NCI-H2227 (cell line): ENCODE data around the gene VSTM5.
"Not testable (repeated sequence)": the region's sequence is repeated elsewhere in the genome, so short reads cannot be mapped to it uniquely, and the experiment has no call there.

ENCODE experiments used
- DNase-seq: peaks from one replicate; lab custom pipeline; 2025; ENCODE audit not compliant: unreplicated experiment; lab: John Stamatoyannopoulos, UW

The VSTM5 gene

DNA sequence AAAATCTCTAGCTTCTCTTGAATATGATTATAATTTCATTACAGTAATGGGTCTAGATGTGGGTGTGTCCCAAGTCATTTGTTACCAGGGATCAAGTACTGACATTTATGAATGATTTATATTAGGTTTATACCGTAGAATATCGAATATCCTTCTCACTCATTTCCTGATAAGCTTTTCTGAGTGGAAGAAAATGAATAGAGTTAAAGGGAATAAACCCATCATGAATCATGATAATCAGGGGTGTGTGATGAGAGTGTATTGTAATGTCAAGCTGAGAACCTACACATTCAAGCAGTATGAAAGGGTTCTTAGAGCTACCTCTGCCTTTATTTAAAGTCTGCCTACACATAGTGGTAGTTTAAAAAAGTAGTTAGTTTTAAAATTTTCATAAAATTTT lies 49.1 kb downstream of the VSTM5 start:
- DNase-seq = no peak

DNA sequence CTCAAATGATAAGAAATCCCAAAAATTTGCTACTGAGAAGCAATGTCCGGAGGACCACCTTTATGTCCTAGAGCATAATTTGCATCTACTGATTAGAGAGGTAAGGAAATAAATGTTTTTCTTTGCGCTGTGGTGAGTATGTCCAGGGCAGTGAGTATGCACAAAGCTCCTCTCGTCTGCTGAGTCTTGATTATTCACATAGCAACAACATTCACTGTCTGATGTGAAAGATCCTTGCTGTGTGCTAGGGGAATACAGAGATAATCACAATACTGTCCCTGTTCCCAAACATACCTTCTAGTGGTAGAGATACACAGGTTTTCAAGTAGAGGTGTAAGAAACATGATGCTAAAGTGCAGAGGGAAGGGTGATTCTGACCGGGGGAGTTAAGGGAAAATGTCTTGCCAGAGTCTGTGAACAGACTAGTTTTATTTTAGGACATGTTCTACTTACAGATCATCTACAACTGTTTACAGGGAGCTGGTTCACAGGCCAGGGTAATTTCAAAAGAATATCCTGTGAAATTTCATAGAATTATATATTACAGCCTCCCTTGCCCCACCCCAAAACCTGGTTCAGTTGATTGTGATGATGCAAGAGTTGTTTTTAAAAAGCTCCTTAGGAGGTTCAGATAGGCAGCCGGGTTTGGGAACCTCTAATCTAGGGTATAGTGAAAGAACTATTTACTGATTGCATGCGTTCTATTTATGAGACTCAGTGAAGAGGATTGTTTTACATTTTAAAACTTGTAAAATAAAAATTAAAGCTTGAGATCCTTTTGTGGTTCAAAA lies 53.8 kb downstream of the VSTM5 start:
- no peak for DNase-seq

DNA sequence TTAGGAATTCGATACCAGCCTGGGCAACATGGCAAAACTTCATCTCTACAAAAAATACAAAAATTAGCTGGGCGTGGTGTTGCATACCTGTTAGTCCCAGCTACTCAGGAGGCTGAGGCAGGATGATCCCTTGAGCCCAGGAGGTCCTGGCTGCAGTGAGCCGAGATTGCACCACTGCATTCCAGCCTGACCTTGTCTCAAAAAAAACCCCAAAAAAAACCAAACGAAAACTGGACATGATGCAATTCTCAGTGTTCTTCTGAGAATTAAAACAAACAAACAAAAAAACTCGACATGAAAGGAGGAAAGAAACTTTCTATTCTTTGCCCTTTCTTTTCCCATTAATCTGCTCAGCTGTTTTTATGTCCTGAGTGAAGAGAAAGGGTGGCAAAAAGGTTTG lies 58.9 kb downstream of the VSTM5 start:
- no peak for DNase-seq

DNA sequence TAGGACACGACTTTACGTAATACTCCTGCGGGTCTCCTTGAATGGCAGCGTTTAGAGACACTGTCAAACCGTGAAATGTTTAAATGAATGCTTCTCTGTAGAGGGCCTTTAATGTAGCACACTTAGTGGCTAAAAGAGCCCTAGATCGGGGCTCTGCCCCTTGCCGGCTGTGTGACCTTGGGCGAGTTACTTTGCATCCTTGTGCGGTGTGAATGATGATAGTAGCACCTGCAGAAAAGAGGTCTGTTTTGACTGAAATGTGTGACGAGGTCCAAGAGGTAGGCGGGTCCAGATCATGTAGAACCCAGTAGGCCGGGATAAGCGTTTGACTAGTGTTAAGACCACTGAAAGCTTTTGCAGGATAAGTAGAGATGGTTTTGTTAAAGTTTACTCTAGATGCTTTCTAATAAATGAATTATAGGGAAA lies 65.5 kb downstream of the VSTM5 start:
- DNase-seq = peak; percentile 55

DNA sequence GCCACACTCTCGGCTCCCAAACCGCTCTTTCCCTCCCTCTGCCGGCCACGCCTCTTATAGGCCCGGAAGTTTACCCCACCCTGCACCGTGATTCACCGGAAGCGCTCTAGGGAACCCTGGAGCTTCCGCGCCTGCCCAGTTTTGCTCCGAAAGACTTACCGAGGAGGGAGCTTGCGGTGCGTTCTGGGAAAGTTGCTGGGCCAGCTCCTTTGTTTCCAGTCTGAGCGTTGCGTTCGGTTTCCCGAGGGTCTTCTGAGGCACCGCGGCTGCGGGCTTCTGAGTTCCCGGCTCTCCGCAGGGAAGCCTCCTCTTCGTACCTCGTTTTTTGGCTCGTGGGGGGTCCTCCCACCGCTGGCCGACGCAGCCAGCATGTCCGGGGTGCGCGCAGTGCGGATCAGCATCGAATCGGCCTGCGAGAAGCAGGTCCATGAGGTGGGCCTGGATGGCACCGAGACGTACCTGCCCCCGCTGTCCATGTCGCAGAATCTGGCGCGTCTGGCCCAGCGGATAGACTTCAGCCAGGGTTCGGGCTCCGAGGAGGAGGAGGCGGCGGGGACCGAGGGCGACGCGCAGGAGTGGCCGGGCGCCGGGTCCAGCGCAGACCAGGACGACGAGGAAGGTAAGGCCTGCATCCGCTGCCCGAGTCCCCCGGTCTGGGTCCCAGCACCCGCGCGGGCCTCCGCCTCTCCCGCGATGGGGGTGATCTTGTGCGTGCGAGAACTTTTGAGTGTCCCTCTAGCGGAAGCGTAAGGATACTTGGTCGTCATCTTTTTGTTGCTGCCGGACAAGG lies 66.1 kb downstream of the VSTM5 start, which contains the start of gene MED17:
TSS of gene MED17 (plus strand) at position 138 of the 790 bp plus-strand sequence. CDS start at position 370, 232 bp downstream.
- DNase-seq = peak; percentile 93

DNA sequence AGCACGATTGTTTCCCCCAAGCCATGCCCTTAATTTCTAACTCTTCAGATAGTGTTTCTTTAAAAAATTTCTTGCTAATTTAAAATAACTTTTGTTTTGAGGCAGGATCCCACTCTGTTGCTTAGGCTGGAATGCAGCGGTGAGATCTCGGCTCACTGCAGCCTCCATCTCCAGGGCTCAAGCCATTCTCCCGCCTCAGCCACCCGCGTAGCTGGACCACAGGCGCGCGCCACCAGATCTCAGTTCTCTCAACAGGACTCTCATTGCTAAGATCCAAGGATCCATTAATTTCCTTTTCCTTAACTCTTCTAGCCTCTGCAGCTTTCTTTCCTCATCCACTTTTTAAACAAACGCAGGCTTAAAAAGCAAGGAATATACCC lies 66.7 kb downstream of the VSTM5 start:
- no peak for DNase-seq

DNA sequence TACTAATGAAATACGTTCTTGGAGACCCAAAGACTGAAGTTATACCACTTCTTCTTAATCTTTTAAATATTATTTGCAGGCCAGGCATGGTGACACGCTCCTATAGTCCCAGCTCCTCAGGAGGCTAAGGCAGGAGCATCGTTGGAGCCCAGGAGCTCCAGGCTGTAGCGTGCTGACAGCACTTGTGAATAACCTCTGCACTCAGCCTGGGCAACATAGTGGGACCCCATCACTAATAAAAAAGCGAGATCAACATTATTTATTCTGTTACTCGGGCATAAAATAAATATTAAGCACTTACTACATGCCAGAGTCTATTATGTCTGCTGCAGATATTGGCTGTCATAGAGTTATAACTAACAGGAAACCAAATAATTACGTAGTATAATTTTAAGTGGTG lies 67.1 kb downstream of the VSTM5 start:
- no peak for DNase-seq

DNA sequence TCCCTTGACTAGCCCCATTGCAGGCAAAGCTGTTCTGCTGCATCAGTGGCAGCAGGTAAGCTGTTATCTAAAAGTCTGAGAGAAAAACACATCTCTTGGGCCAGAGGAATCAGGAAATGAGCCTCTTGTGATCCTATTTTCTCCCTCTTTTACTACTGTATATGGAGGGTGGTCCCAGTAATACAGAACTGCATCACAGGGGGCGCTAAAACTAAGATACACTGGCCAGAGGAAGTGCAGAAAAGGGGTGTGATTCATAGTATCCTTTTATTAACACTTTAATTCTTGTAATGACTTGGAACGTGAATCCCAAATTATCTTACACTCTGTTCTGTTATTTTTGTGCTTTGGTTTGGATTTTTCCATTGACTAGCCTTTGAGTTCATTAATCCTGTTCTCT lies 75.1 kb downstream of the VSTM5 start:
- DNase-seq = no peak

DNA sequence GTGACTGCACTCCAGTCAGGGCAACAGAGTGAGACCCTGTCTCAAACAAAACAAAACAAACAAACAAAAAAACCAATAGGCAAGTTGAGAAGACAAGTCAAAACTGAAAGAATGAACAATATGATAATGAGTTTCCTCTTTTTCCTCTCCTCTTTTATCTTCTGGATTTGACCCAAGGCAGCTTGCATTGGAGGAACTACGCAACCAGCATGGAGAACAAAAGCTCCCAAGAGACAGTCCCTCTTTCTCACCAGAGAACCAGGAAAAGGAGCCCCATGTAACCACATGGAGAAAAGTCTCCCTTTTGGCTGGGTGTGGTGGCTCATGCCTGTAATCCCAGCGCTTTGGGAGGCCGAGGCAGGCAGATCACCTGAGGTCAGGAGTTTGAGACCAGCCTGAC lies 75.9 kb downstream of the VSTM5 start:
- not testable (repeated sequence) for DNase-seq

DNA sequence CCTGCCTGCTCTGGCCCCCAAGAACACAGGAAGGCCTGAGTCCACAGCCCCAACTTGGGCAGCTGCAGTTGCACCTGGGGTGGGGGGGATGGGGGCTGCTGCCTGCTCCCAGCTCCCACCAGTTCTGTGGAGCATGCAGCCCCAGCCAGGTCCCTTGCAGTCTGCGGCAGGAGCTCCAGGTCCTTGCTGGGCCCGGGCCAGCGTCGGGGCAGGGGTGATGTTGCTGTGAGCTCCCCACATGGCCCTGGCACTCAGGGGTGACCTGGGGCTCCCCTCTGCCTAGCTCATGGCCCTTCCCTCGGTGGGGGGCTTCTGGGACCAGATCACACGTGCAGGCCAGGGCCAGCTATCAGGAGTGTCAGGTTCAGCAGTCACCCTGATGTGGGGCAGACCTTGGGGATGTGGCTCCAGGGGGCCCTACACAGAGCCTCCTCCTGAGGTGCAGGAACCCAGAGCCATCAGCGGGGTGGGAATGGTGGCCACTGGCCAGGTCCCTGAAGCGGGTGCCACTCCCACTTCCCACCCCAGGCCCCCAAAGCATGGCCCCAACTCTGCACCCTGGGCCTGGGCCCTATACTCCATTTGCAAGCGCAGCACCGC lies 76.7 kb downstream of the VSTM5 start:
- no peak for DNase-seq

DNA sequence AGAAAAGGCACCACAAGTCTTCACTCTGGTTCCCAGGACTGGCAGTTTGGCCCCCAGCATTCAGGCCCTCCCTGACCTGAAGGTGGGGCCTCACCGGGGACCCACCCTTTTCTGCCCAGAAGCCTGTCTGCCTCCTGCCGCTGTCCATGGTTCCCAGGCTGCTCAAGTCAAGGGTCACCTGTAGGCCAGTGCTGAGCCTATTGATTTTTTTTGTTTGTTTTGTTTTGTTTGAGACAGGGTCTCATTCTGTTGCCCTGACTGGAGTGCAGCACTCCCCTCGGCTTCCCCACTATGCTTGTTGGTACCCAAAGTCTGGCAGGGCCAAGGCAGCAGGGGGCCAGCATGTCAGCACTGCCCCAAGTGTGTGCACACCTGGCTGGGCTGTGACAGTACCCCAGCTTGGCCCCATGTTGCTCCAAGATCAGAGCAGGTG lies 77.4 kb downstream of the VSTM5 start:
- no peak for DNase-seq

DNA sequence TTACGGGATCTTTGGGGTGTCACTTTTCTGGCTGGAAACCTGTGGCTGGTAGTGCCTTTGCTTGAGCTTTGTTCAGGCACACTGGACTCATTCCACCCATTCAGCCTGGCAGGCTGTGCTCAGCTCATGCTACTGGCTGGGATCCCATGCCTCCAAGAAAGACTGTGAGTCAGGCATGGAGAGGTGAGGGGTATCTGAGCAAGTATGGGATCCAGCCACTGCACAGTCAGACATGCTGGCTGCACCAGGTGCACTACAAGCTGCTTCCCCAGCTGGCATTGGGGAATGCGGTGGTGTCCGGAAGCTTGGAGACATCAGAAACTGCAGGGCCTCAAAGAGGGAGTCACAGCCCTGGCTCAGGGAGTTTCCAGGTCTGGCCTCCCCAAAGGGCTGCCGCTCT lies 78.3 kb downstream of the VSTM5 start:
- no peak for DNase-seq

DNA sequence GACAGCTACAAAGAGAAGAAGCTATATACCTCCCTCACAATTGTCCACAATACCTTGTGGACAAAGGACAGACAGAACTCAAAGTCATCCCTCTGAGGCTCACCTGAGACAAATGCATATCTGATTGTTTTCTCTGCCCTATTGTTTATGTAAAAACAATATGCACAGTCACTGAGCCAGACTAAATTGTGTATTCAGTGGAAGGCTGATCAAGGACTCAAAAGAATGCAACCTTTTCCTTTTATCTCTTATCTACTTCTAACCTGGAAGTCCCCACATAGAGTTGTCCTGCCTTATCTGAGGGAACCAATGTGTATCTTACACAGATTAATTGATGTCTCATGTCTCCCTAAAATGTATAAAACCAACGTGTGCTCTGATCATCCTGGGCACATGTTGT lies 80.3 kb downstream of the VSTM5 start:
- DNase-seq = no peak
